ENCODE data around the gene C19orf67.
A peak's percentile ranks its signal among the peaks of the same experiment; 100 is the strongest.
"Not testable (repeated sequence)": the region's sequence is repeated elsewhere in the genome, so short reads cannot be mapped to it uniquely, and the experiment has no call there.

GRCh38 chr19:14035159-14035558 is 50.4 kb downstream of the C19orf67 start:
- not testable (repeated sequence) for TF ChIP-seq EZH2 (IDR thresholded peaks at IDR 0.05; ENCODE audit: low read length, unreplicated experiment); EZH2phosphoT487 (IDR thresholded peaks at IDR 0.05; ENCODE audit: borderline replicate concordance, low read length)
- peak; percentile 30; the same call in 1 of the 2 replicates for TF ChIP-seq CTCF (conservative IDR thresholded peaks at IDR 0.05; ENCODE audit: low read depth, low read length)
